SK-N-SH (cell line): Measurements from ENCODE around the gene RWDD4.

Experiments
- EP300 ChIP-seq, 2 experiments: IDR thresholded peaks; 2 replicates each; pipeline versions ENCODE4 v1.4.0 to v1.6.1; 2012; ENCODE audit warnings: borderline replicate concordance in 1 of 2, low read depth in 1 of 2, low read length in 1 of 2
- EZH2phosphoT487 ChIP-seq: fragments of 200-600 bp; sonication (generic); IDR thresholded peaks from 2 replicates; pipeline ENCODE4 v1.6.1; 2017; ENCODE audit warnings: low read depth, mixed run types, mild to moderate bottlenecking, antibody characterized with exemption, moderate library complexity, borderline replicate concordance
- PBX3 ChIP-seq: IDR thresholded peaks from 2 replicates; pipeline ENCODE4; 2012
- POLR2AphosphoS5 ChIP-seq: IDR thresholded peaks from 2 replicates; pipeline ENCODE4 v1.6.1; 2012; ENCODE audit warnings: low read depth, low read length
- RAD21 ChIP-seq: IDR thresholded peaks from 2 replicates; pipeline ENCODE4 v1.6.1; 2012; ENCODE audit warnings: mild to moderate bottlenecking, low read length
- YY1 ChIP-seq: IDR thresholded peaks from 2 replicates; pipeline ENCODE4 v1.4.0; 2012; ENCODE audit warnings: low read depth, mild to moderate bottlenecking
- TF ChIP-seq, protein P1 (sequence below): IDR thresholded peaks from 2 replicates; pipeline ENCODE4 v1.6.1; 2012; ENCODE audit warnings: mild to moderate bottlenecking, low read depth, low read length, moderate library complexity
- TF ChIP-seq, protein P2 (sequence below): fragments of 200-600 bp; sonication (generic); IDR thresholded peaks from 2 replicates; pipeline ENCODE4 v1.6.1; 2017; ENCODE audit warnings: antibody characterized with exemption, mild to moderate bottlenecking, moderate library complexity
- TF ChIP-seq, protein P3 (sequence below): fragments of 150-350 bp; IDR thresholded peaks from 2 replicates; pipeline ENCODE4 v1.6.1; 2017; ENCODE audit warnings: antibody characterized with exemption, low read length, low read depth, borderline replicate concordance
- TF ChIP-seq, protein P4 (sequence below): IDR thresholded peaks from 2 replicates; pipeline ENCODE4 v1.4.0; 2012; ENCODE audit warnings: low read depth

- TF ChIP-seq EP300 (IDR thresholded peaks at IDR 0.05; ENCODE audit: borderline replicate concordance in 1 of 2, low read depth in 1 of 2, low read length in 1 of 2) (no peak), EZH2phosphoT487 (no peak), POLR2AphosphoS5 (no peak), RAD21 (peak; percentile 46), PBX3 (no peak), YY1 (no peak)
- TF ChIP-seq, protein P1, sequence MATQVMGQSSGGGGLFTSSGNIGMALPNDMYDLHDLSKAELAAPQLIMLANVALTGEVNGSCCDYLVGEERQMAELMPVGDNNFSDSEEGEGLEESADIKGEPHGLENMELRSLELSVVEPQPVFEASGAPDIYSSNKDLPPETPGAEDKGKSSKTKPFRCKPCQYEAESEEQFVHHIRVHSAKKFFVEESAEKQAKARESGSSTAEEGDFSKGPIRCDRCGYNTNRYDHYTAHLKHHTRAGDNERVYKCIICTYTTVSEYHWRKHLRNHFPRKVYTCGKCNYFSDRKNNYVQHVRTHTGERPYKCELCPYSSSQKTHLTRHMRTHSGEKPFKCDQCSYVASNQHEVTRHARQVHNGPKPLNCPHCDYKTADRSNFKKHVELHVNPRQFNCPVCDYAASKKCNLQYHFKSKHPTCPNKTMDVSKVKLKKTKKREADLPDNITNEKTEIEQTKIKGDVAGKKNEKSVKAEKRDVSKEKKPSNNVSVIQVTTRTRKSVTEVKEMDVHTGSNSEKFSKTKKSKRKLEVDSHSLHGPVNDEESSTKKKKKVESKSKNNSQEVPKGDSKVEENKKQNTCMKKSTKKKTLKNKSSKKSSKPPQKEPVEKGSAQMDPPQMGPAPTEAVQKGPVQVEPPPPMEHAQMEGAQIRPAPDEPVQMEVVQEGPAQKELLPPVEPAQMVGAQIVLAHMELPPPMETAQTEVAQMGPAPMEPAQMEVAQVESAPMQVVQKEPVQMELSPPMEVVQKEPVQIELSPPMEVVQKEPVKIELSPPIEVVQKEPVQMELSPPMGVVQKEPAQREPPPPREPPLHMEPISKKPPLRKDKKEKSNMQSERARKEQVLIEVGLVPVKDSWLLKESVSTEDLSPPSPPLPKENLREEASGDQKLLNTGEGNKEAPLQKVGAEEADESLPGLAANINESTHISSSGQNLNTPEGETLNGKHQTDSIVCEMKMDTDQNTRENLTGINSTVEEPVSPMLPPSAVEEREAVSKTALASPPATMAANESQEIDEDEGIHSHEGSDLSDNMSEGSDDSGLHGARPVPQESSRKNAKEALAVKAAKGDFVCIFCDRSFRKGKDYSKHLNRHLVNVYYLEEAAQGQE = no peak
- TF ChIP-seq, protein P2, sequence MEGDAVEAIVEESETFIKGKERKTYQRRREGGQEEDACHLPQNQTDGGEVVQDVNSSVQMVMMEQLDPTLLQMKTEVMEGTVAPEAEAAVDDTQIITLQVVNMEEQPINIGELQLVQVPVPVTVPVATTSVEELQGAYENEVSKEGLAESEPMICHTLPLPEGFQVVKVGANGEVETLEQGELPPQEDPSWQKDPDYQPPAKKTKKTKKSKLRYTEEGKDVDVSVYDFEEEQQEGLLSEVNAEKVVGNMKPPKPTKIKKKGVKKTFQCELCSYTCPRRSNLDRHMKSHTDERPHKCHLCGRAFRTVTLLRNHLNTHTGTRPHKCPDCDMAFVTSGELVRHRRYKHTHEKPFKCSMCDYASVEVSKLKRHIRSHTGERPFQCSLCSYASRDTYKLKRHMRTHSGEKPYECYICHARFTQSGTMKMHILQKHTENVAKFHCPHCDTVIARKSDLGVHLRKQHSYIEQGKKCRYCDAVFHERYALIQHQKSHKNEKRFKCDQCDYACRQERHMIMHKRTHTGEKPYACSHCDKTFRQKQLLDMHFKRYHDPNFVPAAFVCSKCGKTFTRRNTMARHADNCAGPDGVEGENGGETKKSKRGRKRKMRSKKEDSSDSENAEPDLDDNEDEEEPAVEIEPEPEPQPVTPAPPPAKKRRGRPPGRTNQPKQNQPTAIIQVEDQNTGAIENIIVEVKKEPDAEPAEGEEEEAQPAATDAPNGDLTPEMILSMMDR = peak; percentile 41
- TF ChIP-seq, protein P3, sequence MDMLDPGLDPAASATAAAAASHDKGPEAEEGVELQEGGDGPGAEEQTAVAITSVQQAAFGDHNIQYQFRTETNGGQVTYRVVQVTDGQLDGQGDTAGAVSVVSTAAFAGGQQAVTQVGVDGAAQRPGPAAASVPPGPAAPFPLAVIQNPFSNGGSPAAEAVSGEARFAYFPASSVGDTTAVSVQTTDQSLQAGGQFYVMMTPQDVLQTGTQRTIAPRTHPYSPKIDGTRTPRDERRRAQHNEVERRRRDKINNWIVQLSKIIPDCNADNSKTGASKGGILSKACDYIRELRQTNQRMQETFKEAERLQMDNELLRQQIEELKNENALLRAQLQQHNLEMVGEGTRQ = no peak
- TF ChIP-seq, protein P4, sequence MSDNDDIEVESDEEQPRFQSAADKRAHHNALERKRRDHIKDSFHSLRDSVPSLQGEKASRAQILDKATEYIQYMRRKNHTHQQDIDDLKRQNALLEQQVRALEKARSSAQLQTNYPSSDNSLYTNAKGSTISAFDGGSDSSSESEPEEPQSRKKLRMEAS = no peak
Measured at GRCh38 chr4:183602557-183603027, 56.4 kb downstream of the RWDD4 start.
